GM12874 (cell line): ENCODE results near the gene FAN1.

Experiments
- CTCF ChIP-seq: IDR thresholded peaks from 2 replicates; pipeline ENCODE4 v1.5.1; 2011; ENCODE audit warnings: low read depth, mild to moderate bottlenecking, control low read depth, low read length, moderate library complexity; ENCODE audit not compliant: insufficient read depth

The FAN1 gene

GRCh38 chr15:30927148-30927761 lies 23.5 kb downstream of the FAN1 start:
- no peak for TF ChIP-seq CTCF

- no peak for TF ChIP-seq CTCF
These were observed 24.4 kb downstream of the FAN1 start for GRCh38 chr15:30928076-30928475.

GRCh38 chr15:30929064-30929669 lies 25.5 kb downstream of the FAN1 start:
- TF ChIP-seq CTCF: no peak

- TF ChIP-seq CTCF: no peak
These were observed 26.3 kb downstream of the FAN1 start for GRCh38 chr15:30929982-30930381.

- no peak for TF ChIP-seq CTCF
These were observed 26.7 kb downstream of the FAN1 start for GRCh38 chr15:30930422-30930821.

GRCh38 chr15:30933293-30933692 lies 29.6 kb downstream of the FAN1 start:
- no peak for TF ChIP-seq CTCF

- no peak for TF ChIP-seq CTCF
These were observed 35.4 kb downstream of the FAN1 start for GRCh38 chr15:30939161-30939560.

GRCh38 chr15:30940359-30940758 lies 36.6 kb downstream of the FAN1 start:
- no peak for TF ChIP-seq CTCF
